Coronary artery (tissue), 2 donors: ENCODE measurements around the gene GMDS.

Source experiments
- DNase-seq: peaks from one replicate; pipeline ENCODE4 v3.0.0-alpha.2; 2017; ENCODE audit warnings: low spot score
- H3K27ac ChIP-seq, 2 donors: fragments of 200-600 bp; sonication (generic); one replicate each; pipeline ENCODE4 v1.5.1; 2016 to 2019
- H3K4me3 ChIP-seq: fragments of 200-600 bp; sonication (generic); 2 replicates; pipeline ENCODE4 v1.5.1; 2016; ENCODE audit warnings: mild to moderate bottlenecking, moderate library complexity
- CTCF ChIP-seq: fragments of 200-600 bp; sonication (generic); IDR thresholded peaks from one replicate; pipeline ENCODE4 v1.5.1; 2019; ENCODE audit warnings: antibody characterized with exemption

GMDS gene

GRCh38 chr6:2209226-2209809, 36.1 kb downstream of the GMDS start:
- no peak for TF ChIP-seq CTCF
- Histone ChIP-seq H3K4me3 (no peak overlapping the region), H3K27ac (no peak overlapping the region)
- DNase-seq, result no peak

DNA sequence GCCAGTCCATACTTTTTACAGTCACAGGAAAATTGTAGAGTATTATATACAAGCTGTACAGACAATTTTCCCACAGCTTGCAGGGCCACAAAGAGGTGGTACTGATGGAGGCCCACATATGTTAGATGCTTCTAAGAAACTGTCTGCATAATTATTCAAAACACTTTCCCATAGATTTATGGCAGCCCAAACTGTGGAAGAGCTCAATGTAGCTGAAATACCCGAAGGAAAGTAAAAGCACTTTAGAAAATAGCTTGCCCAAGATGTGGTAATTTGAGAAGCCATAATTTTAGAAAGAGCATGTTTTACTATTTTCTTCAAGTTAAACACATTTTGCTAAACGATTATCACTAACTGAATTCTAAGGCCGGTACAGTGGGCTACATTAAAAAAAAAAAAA, 36.9 kb downstream of the GMDS start:
- TF ChIP-seq CTCF, result no peak

GRCh38 chr6:2205396-2205795, 40.0 kb downstream of the GMDS start:
- Histone ChIP-seq H3K27ac (no peak overlapping the region), H3K4me3 (no peak overlapping the region)
- TF ChIP-seq CTCF, result no peak
- DNase-seq, result no peak

More for the DNA sequence above, 36.9 kb downstream of the GMDS start:
- Histone ChIP-seq H3K27ac (no peak overlapping the region), H3K4me3 (no peak overlapping the region)
- no peak for DNase-seq

GRCh38 chr6:2204272-2204671, 41.1 kb downstream of the GMDS start:
- no peak for DNase-seq
- Histone ChIP-seq H3K4me3 (no peak overlapping the region), H3K27ac (no peak overlapping the region)
- TF ChIP-seq CTCF, result no peak

- no peak for TF ChIP-seq CTCF
- H3K4me3 ChIP-seq, result no peak overlapping the region
- no peak overlapping the region for H3K27ac ChIP-seq
- no peak for DNase-seq
These were observed 42.1 kb downstream of the GMDS start for GRCh38 chr6:2203264-2203663.

DNA sequence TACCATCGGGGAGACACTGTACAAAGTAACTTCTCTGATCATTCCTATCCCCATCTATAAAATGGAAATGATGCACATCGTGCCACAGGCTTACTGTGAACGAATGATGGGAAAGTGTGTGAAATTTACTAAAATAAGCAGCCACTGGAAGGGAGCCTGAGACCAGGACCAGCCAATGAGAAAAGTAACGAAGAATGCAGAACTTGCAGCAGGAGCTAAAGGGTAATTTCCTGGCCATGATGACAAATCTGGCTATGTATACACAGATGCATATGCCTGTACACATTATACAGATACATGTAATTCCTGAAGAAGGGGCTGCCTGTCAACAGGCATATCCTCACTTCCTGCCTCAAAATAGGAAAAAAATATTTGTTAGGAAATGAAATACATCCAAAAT, 47.4 kb downstream of the GMDS start:
- H3K27ac ChIP-seq, result no peak overlapping the region
- H3K4me3 ChIP-seq, result no peak overlapping the region
- DNase-seq, result no peak
- TF ChIP-seq CTCF, result no peak

- TF ChIP-seq CTCF, result no peak
- no peak for DNase-seq
These were observed 48.2 kb downstream of the GMDS start for GRCh38 chr6:2197177-2197671.

More at GRCh38 chr6:2197177-2197671, 48.2 kb downstream of the GMDS start:
- Histone ChIP-seq H3K4me3 (no peak overlapping the region), H3K27ac (peak overlapping the region in 1 of 2 donors; percentile 13)
